ENCODE data around the gene POLR1D.

- TF ChIP-seq POLR2A (IDR thresholded peaks at IDR 0.05; ENCODE audit: low read length) (no peak), GATA1 (IDR thresholded peaks at IDR 0.05; ENCODE audit: low read depth, low read length) (no peak)
These were observed 49.2 kb downstream of the POLR1D start for GRCh38 chr13:27670861-27671260.
